OCI-LY7 (cell line): Measurements from ENCODE around the gene SPCS1. TPM values are rescaled to one million over a fixed set of nuclear protein-coding genes. Genes with fewer than 3 reads are reported as not detected.
A peak's percentile ranks its signal among the peaks of the same experiment; 100 is the strongest.

Experiments used
- BruUV-seq: library from RNA; stranded (reverse); fragments of 400-500 nt; replicated peaks from 2 replicates; lab custom pipeline; 2021; lab: Mats Ljungman, UMichigan
- CTCF ChIA-PET: fragments of 300-600 bp; sonication (Branson Sonifier 250); formaldehyde crosslinking; loops from one replicate; lab custom pipeline; 2022; ENCODE audit warnings: antibody characterized with exemption; ENCODE audit not compliant: unreplicated experiment; lab: Charles Lee
- POLR2A ChIA-PET: fragments of 300-600 bp; sonication (Branson Sonifier 250); formaldehyde crosslinking; loops from one replicate; lab custom pipeline; 2022; ENCODE audit warnings: antibody characterized with exemption; lab: Charles Lee
- DNase-seq: peaks from one replicate; pipeline ENCODE4 v3.0.0-alpha.2; 2015; ENCODE audit warnings: low spot score
- H2AFZ ChIP-seq: fragments of 200-600 bp; sonication (generic), shearing (Covaris generic); 2 replicates; pipeline ENCODE4 v1.6.1; 2014; ENCODE audit warnings: mild to moderate bottlenecking, antibody characterized with exemption, low read length, moderate library complexity
- H3K27ac ChIP-seq: fragments of 200-600 bp; sonication (generic); 2 replicates; pipeline ENCODE4 v1.5.1; 2014; ENCODE audit warnings: mixed run types, low read depth, mild to moderate bottlenecking, moderate library complexity, low read length, inconsistent platforms; ENCODE audit not compliant: poor library complexity, severe bottlenecking
- H3K36me3 ChIP-seq: fragments of 200-600 bp; sonication (generic); 2 replicates; pipeline ENCODE4 v1.6.1; 2014; ENCODE audit warnings: mild to moderate bottlenecking, antibody characterized with exemption, low read length, moderate library complexity, mixed read lengths; ENCODE audit not compliant: insufficient read depth
- H3K4me1 ChIP-seq: fragments of 200-600 bp; sonication (generic); 2 replicates; pipeline ENCODE4 v1.5.1; 2014; ENCODE audit warnings: mild to moderate bottlenecking, low read length; ENCODE audit not compliant: insufficient read depth, poor library complexity, severe bottlenecking
- H3K4me2 ChIP-seq: fragments of 200-600 bp; sonication (generic); 2 replicates; pipeline ENCODE4 v1.6.1; 2014; ENCODE audit warnings: mild to moderate bottlenecking, low read length
- H3K4me3 ChIP-seq: fragments of 200-600 bp; sonication (generic); 2 replicates; pipeline ENCODE4 v1.5.1; 2014; ENCODE audit warnings: mild to moderate bottlenecking, low read depth, low read length; ENCODE audit not compliant: poor library complexity, severe bottlenecking
- H3K79me2 ChIP-seq: fragments of 200-600 bp; sonication (generic); 2 replicates; pipeline ENCODE4 v1.6.1; 2016; ENCODE audit warnings: low read depth, mild to moderate bottlenecking, low read length, moderate library complexity, mixed read lengths; ENCODE audit not compliant: insufficient read depth
- H3K9me2 ChIP-seq: fragments of 200-600 bp; sonication (generic); 2 replicates; pipeline ENCODE4 v1.6.1; 2016; ENCODE audit warnings: mild to moderate bottlenecking, low read length, mixed read lengths; ENCODE audit not compliant: insufficient read depth
- H3K9me3 ChIP-seq: fragments of 200-600 bp; sonication (generic); 2 replicates; pipeline ENCODE4 v1.6.1; 2014; ENCODE audit warnings: mild to moderate bottlenecking, mixed run types, low read length, mixed read lengths
- H4K20me1 ChIP-seq: fragments of 200-600 bp; sonication (generic); 2 replicates; pipeline ENCODE4 v1.6.1; 2014; ENCODE audit warnings: mild to moderate bottlenecking, antibody characterized with exemption, low read length, moderate library complexity, mixed read lengths; ENCODE audit not compliant: insufficient read depth
- CTCF ChIP-seq: fragments of 200-600 bp; sonication (generic); conservative IDR thresholded peaks from 2 replicates; pipeline ENCODE4 v1.5.1; 2014; ENCODE audit warnings: mild to moderate bottlenecking, antibody characterized with exemption, low read length, moderate library complexity, mixed read lengths
- EZH2phosphoT487 ChIP-seq: fragments of 200-600 bp; sonication (generic); IDR thresholded peaks from 2 replicates; pipeline ENCODE4 v1.6.1; 2018; ENCODE audit warnings: low read depth, borderline replicate concordance, mild to moderate bottlenecking, mixed run types, antibody characterized with exemption, low read length, moderate library complexity, mixed read lengths
- intact Hi-C: fragments of 100-400 bp; cut with micrococcal nuclease; formaldehyde crosslinking; loops from one replicate; pipeline ENCODE4 v1.10.0; 2022; ENCODE audit not compliant: unreplicated experiment
- total RNA-seq, 2 experiments: library from RNA; depleted of rRNA in 1 of 2; stranded (reverse); fragments of >200 nt in 1 of 2; shearing (Covaris generic) in 1 of 2; gene quantifications; 2 replicates each; pipeline ENCODE4 v1.2.3, GENCODE V29; 2014 to 2022

Gene SPCS1
- total RNA-seq, 2 experiments from 2014 or later = 58.1 to 81.6 TPM

GRCh38 chr3:52696830-52697631, 8.9 kb upstream of the SPCS1 start:
- Histone ChIP-seq H3K36me3 (peaks cover 66% of the 10 kb centered on the region), H3K27ac (peak overlapping the region; percentile 34), H3K9me3 (no peaks in the 10 kb centered on the region), H3K4me1 (peaks cover 14% of the 10 kb centered on the region), H3K4me2 (no peak overlapping the region), H3K4me3 (no peak overlapping the region), H3K9me2 (no peaks in the 10 kb centered on the region), H4K20me1 (peaks cover 30% of the 10 kb centered on the region), H2AFZ (no peak overlapping the region), H3K79me2 (peaks cover 6% of the 10 kb centered on the region; the same call in 1 of the 2 replicates)
- ChIA-PET CTCF (interaction anchor here (1.0 kb wide), 1 partner anchor 13 kb away, joined by 3 read pairs; no protein-coding TSS in a partner anchor), POLR2A (interaction anchor here (0.5 to 1.0 kb wide), 3 partner anchors 9 to 24 kb away, joined by 3 to 9 read pairs (median 6); no protein-coding TSS in a partner anchor)
- TF ChIP-seq CTCF (no peak), EZH2phosphoT487 (no peak)
- no TSS peak for BruUV-seq
- intact Hi-C loops = no loop called here
- no peak for DNase-seq

- TF ChIP-seq CTCF (no peak), EZH2phosphoT487 (no peak)
- no peak overlapping the region for H3K4me3 ChIP-seq
- no peaks in the 10 kb centered on the region for H3K9me3 ChIP-seq
- POLR2A ChIA-PET = interaction anchor here (1.0 kb wide), 2 partner anchors 10 kb away, joined by 6 to 9 read pairs; no protein-coding TSS in a partner anchor
- DNase-seq = no peak
- intact Hi-C loops = no loop called here
- peaks cover 3% of the 10 kb centered on the region; the same call in 1 of the 2 replicates for H3K79me2 ChIP-seq
- H2AFZ ChIP-seq = no peak overlapping the region
- peak overlapping the region; percentile 34 for H3K27ac ChIP-seq
- H3K4me2 ChIP-seq = no peak overlapping the region
- H4K20me1 ChIP-seq = peaks cover 30% of the 10 kb centered on the region
- peaks cover 61% of the 10 kb centered on the region for H3K36me3 ChIP-seq
- BruUV-seq = no TSS peak
- peaks cover 14% of the 10 kb centered on the region for H3K4me1 ChIP-seq
- CTCF ChIA-PET = interaction anchor here (1.0 kb wide), 1 partner anchor 14 kb away, joined by 3 read pairs; no protein-coding TSS in a partner anchor
- H3K9me2 ChIP-seq = no peaks in the 10 kb centered on the region
Measured at GRCh38 chr3:52697632-52697965, 8.3 kb upstream of the SPCS1 start.

- ChIA-PET CTCF (no interaction called here), POLR2A (interaction anchor here (7.4 kb wide), 1 partner anchor 12 kb away, joined by 44 read pairs; no protein-coding TSS in a partner anchor)
- peaks cover 10% of the 10 kb centered on the region; the same call in 1 of the 2 replicates for H4K20me1 ChIP-seq
- intact Hi-C loops = no loop called here
- no peak overlapping the region for H3K27ac ChIP-seq
- peaks cover 41% of the 10 kb centered on the region for H3K79me2 ChIP-seq
- no peak overlapping the region for H3K4me3 ChIP-seq
- H3K4me2 ChIP-seq = peak overlapping the region; percentile 98
- peaks cover 31% of the 10 kb centered on the region for H3K4me1 ChIP-seq
- no peak for DNase-seq
- H3K9me2 ChIP-seq = no peaks in the 10 kb centered on the region
- no peaks in the 10 kb centered on the region for H3K9me3 ChIP-seq
- no peak overlapping the region for H2AFZ ChIP-seq
- peaks cover 10% of the 10 kb centered on the region; the same call in 1 of the 2 replicates for H3K36me3 ChIP-seq
- no TSS peak for BruUV-seq
- TF ChIP-seq EZH2phosphoT487 (no peak), CTCF (no peak)
Measured at GRCh38 chr3:52703341-52703740, 2.6 kb upstream of the SPCS1 start.
